ENCODE data around the gene CD86. TPM values are rescaled to one million over a fixed set of nuclear protein-coding genes. Genes with fewer than 3 reads are reported as not detected.

The CD86 gene
- total and polyA plus RNA-seq, 9 of the 15 experiments (the other 6 are each of a cell fraction or from before 2014, with no cell fraction given): 0.16 TPM; not detected in 8

- no peak for FAIRE-seq
- BruUV-seq (replicated peaks): no TSS peak
- Histone ChIP-seq H3K4me3 (no peak overlapping the region), H3K9me3 (replicated peaks; ENCODE audit: control insufficient read depth, insufficient read depth, low read depth, low read length) (no peaks in the 10 kb centered on the region), H3K4me1 (replicated peaks in 1 of 2; ENCODE audit: control insufficient read depth in 2 of 2, insufficient read depth in 2 of 2, low read length in 2 of 2) (no peaks in the 10 kb centered on the region), H3K27ac (ENCODE audit: extremely low read depth, low read depth, low read length) (no peak overlapping the region), H3K36me3 (ENCODE audit: control insufficient read depth, insufficient read depth, low read length) (no peaks in the 10 kb centered on the region), H3K9me1 (ENCODE audit: control insufficient read depth, insufficient read depth, low read length) (no peaks in the 10 kb centered on the region), H4K20me1 (replicated peaks; ENCODE audit: control insufficient read depth, insufficient read depth, low read length) (no peaks in the 10 kb centered on the region), H3K4me2 (ENCODE audit: insufficient read depth, low read length) (no peak overlapping the region), H3K27me3 (ENCODE audit: control insufficient read depth in 2 of 2, insufficient read depth in 2 of 2, low read length in 2 of 2) (peaks cover 0 to 6% of the 10 kb centered on the region in 2 experiments; a peak in 1 of 5 replicates), H3K9ac (ENCODE audit: insufficient read depth in 1 of 2, low read depth in 2 of 2, low read length in 2 of 2) (no peak overlapping the region), H2AFZ (ENCODE audit: low read depth, low read length) (no peak overlapping the region), H3K79me2 (ENCODE audit: control insufficient read depth, insufficient read depth, low read length) (no peaks in the 10 kb centered on the region)
- POLR2A ChIA-PET: no interaction called here
- in situ Hi-C loops (cut with MboI) (loop anchor here (10.0 kb wide), 1 partner anchor 866 kb away; no protein-coding TSS in a partner anchor), intact Hi-C loops (cut with micrococcal nuclease) (no loop called here)
- CTCF ChIA-PET (ENCODE audit: low intra/inter-chr PET ratio): no interaction called here
- WGBS (ENCODE audit: insufficient coverage, low coverage, missing lambda C conversion rate): 7% methylated on average over 8 of the region's 8 CpGs
- DNase-seq (ENCODE audit: extremely low read depth in 1 of 4, low spot score in 3 of 4): no peak
- ATAC-seq: no peak
- TF ChIP-seq NR1H2 (CRISPR knock-in tag; IDR thresholded peaks at IDR 0.05): no peak
- no peak for TF ChIP-seq TRIM25 (IDR thresholded peaks at IDR 0.05; ENCODE audit: borderline replicate concordance)
- no peak for TF ChIP-seq ZFX (CRISPR knock-in tag; IDR thresholded peaks at IDR 0.05)
- TF ChIP-seq PML (IDR thresholded peaks at IDR 0.05; ENCODE audit: low read length): no peak
- TF ChIP-seq TGIF2 (CRISPR knock-in tag; IDR thresholded peaks at IDR 0.05): no peak
- TF ChIP-seq, protein P1, sequence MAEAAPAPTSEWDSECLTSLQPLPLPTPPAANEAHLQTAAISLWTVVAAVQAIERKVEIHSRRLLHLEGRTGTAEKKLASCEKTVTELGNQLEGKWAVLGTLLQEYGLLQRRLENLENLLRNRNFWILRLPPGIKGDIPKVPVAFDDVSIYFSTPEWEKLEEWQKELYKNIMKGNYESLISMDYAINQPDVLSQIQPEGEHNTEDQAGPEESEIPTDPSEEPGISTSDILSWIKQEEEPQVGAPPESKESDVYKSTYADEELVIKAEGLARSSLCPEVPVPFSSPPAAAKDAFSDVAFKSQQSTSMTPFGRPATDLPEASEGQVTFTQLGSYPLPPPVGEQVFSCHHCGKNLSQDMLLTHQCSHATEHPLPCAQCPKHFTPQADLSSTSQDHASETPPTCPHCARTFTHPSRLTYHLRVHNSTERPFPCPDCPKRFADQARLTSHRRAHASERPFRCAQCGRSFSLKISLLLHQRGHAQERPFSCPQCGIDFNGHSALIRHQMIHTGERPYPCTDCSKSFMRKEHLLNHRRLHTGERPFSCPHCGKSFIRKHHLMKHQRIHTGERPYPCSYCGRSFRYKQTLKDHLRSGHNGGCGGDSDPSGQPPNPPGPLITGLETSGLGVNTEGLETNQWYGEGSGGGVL (CRISPR knock-in tag; IDR thresholded peaks at IDR 0.05): no peak
- TF ChIP-seq BMI1 (IDR thresholded peaks at IDR 0.05; ENCODE audit: low read length): no peak
- TF ChIP-seq NCOA6 (IDR thresholded peaks at IDR 0.05): no peak
- TF ChIP-seq NFATC3 (IDR thresholded peaks at IDR 0.05): no peak
- TF ChIP-seq ARID4B (CRISPR knock-in tag; IDR thresholded peaks at IDR 0.05): no peak
- no peak for TF ChIP-seq POLR2AphosphoS2 (IDR thresholded peaks at IDR 0.05; ENCODE audit: low read length)
- TF ChIP-seq RBM39 (optimal IDR thresholded peaks at IDR 0.05; ENCODE audit: low read depth, low read length): no peak
- no peak for TF ChIP-seq RAD51 (IDR thresholded peaks at IDR 0.05; ENCODE audit: borderline replicate concordance, low read depth)
- no peak for TF ChIP-seq PCBP2 (IDR thresholded peaks at IDR 0.05; ENCODE audit: low read depth, low read length, poor library complexity, severe bottlenecking)
- TF ChIP-seq CTBP1 (IDR thresholded peaks at IDR 0.05; ENCODE audit: borderline replicate concordance): no peak
- TF ChIP-seq MECOM (CRISPR knock-in tag; IDR thresholded peaks at IDR 0.05): no peak
These were observed 23.2 kb downstream of the CD86 start for GRCh38 chr3:122078235-122078935.
